GM19238 (cell line): Measurements from ENCODE around the gene GPR137B.

Experiments used
- DNase-seq: peaks from one replicate; pipeline ENCODE4 v3.0.0; 2011; ENCODE audit warnings: low spot score; ENCODE audit not compliant: insufficient read length

The GPR137B gene

GRCh38 chr1:236253918-236254637, 111.7 kb downstream of the GPR137B start:
- DNase-seq: no peak

GRCh38 chr1:236257216-236257615, 114.9 kb downstream of the GPR137B start:
- no peak for DNase-seq

- DNase-seq: no peak
Measured at GRCh38 chr1:236258114-236258622, 115.8 kb downstream of the GPR137B start.
